Activated CD4-positive, alpha-beta T cell treated with anti-CD3 and anti-CD28 coated beads, Interleukin-2, amount 10 ng/mL, durations not matched to agents 7 days and 5 days (primary cell): ENCODE data around the gene PCDHB5. TPM values are rescaled to one million over a fixed set of nuclear protein-coding genes. Genes with fewer than 3 reads are reported as not detected.
"Not testable (repeated sequence)": the region's sequence is repeated elsewhere in the genome, so short reads cannot be mapped to it uniquely, and the experiment has no call there.

Source experiments
- CTCF ChIA-PET: fragments of 350-600 bp; sonication (Branson Sonifier 250); formaldehyde crosslinking; loops from one replicate; lab custom pipeline; 2021; ENCODE audit warnings: antibody characterized with exemption; lab: Charles Lee
- POLR2A ChIA-PET: fragments of 350-600 bp; sonication (Branson Sonifier 250); formaldehyde crosslinking; loops from one replicate; lab custom pipeline; 2021; ENCODE audit warnings: antibody characterized with exemption; lab: Charles Lee
- DNase-seq: peaks from one replicate; pipeline ENCODE4 v3.0.0-alpha.2; 2020
- H3K27ac Mint-ChIP-seq: one replicate; pipeline ENCODE4 v1.8.0; 2021; ENCODE audit warnings: mild to moderate bottlenecking, moderate library complexity, mixed read lengths
- H3K27me3 Mint-ChIP-seq: one replicate; pipeline ENCODE4 v1.8.0; 2021; ENCODE audit warnings: mixed read lengths
- H3K36me3 Mint-ChIP-seq: one replicate; pipeline ENCODE4 v1.8.0; 2021; ENCODE audit warnings: low read depth, mixed read lengths
- H3K4me1 Mint-ChIP-seq: one replicate; pipeline ENCODE4 v1.8.0; 2021; ENCODE audit warnings: mixed read lengths
- H3K4me3 Mint-ChIP-seq: one replicate; pipeline ENCODE4 v1.8.0; 2021; ENCODE audit warnings: mild to moderate bottlenecking, moderate library complexity, mixed read lengths
- H3K9me3 Mint-ChIP-seq: one replicate; pipeline ENCODE4 v1.8.0; 2021; ENCODE audit warnings: mixed read lengths
- total RNA-seq, 2 experiments: library from RNA; stranded (reverse); gene quantifications; one replicate each; pipeline ENCODE4 v1.2.3, GENCODE V29; 2021

Gene PCDHB5
- total RNA-seq = not detected

DNA sequence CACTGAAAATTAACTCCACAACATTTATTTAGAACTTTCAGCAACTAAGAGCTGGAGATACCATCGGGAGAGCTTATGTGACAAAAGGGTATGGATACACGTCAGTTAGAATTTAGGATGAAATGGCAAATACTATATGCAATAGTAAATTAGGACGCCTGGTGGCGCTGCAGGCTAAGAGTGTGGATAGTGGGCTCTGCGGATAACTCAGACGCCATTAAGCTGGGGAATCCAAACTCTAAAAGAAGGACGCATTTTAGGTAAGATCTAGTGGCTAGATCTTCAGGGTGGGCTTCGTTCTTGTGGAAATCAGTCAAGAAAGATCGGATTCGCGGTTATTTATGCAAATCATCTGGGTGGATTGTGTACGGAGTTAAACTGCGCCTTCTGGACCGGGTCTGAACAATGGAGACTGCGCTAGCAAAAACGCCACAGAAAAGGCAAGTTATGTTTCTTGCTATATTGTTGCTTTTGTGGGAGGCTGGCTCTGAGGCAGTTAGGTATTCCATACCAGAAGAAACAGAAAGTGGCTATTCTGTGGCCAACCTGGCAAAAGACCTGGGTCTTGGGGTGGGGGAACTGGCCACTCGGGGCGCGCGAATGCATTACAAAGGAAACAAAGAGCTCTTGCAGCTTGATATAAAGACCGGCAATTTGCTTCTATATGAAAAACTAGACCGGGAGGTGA lies at the start of gene PCDHB5:
Gene PCDHB5, plus strand, starts transcription at position 177 of the 688 bp plus-strand sequence. Its CDS starts 229 bp downstream, at position 406.
- peaks cover 2% of the 10 kb centered on the region for H3K4me1 Mint-ChIP-seq
- H3K36me3 Mint-ChIP-seq = peaks cover 2% of the 10 kb centered on the region
- no peak within 1 kb of the TSS for H3K27ac Mint-ChIP-seq
- no peak within 1 kb of the TSS for H3K4me3 Mint-ChIP-seq
- CTCF ChIA-PET = no interaction called here
- no peak for DNase-seq
- H3K9me3 Mint-ChIP-seq = peaks cover 28% of the 10 kb centered on the region
- H3K27me3 Mint-ChIP-seq = peaks cover 9% of the 10 kb centered on the region
- POLR2A ChIA-PET = no interaction called here

DNA sequence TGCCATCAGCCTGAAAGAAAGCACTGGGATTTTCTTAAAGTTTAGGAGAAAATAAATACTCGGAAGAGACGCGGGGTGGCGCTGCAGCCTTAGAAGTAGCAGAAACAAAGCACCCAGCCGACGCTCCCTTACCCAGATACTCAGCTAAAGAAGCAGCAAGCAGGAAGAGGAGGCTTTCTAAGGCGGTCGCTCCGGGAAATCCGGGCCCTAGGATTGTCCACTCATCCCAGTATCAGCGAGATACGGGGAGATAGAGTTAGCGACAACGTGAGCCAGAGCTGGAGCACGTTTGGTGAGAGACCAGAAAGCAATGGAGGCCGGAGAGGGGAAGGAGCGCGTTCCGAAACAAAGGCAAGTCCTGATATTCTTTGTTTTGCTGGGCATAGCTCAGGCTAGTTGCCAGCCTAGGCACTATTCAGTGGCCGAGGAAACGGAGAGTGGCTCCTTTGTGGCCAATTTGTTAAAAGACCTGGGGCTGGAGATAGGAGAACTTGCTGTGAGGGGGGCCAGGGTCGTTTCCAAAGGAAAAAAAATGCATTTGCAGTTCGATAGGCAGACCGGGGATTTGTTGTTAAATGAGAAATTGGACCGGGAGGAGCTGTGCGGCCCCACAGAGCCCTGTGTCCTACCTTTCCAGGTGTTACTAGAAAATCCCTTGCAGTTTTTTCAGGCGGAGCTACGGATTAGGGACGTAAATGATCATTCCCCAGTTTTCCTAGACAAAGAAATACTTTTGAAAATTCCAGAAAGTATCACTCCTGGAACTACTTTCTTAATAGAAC lies 40.3 kb upstream of the PCDHB5 start, which contains the start of gene PCDHB2:
Gene PCDHB2, plus strand, starts transcription at position 135 of the 782 bp plus-strand sequence. Its CDS starts 176 bp downstream, at position 311.
- CTCF ChIA-PET = no interaction called here
- Mint-ChIP-seq H3K9me3 (peaks cover 12% of the 10 kb centered on the region), H3K27ac (no peak within 1 kb of the TSS), H3K36me3 (peaks cover 2% of the 10 kb centered on the region), H3K27me3 (peaks cover 14% of the 10 kb centered on the region), H3K4me1 (no peaks in the 10 kb centered on the region), H3K4me3 (no peak within 1 kb of the TSS)
- POLR2A ChIA-PET = no interaction called here
- no peak for DNase-seq

DNA sequence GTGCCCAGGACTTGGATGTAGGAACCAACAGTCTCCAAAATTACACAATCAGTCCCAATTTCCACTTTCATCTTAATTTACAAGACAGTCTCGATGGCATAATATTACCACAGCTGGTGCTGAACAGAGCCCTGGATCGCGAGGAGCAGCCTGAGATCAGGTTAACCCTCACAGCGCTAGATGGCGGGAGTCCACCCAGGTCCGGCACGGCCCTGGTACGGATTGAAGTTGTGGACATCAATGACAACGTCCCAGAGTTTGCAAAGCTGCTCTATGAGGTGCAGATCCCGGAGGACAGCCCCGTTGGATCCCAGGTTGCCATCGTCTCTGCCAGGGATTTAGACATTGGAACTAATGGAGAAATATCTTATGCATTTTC lies 39.8 kb upstream of the PCDHB5 start:
- no peak for DNase-seq
- H3K36me3 Mint-ChIP-seq = peaks cover 2% of the 10 kb centered on the region
- no peak overlapping the region for H3K27ac Mint-ChIP-seq
- ChIA-PET CTCF (no interaction called here), POLR2A (no interaction called here)
- no peak overlapping the region for H3K4me3 Mint-ChIP-seq
- H3K4me1 Mint-ChIP-seq = no peaks in the 10 kb centered on the region
- H3K9me3 Mint-ChIP-seq = peaks cover 14% of the 10 kb centered on the region
- peaks cover 14% of the 10 kb centered on the region for H3K27me3 Mint-ChIP-seq

DNA sequence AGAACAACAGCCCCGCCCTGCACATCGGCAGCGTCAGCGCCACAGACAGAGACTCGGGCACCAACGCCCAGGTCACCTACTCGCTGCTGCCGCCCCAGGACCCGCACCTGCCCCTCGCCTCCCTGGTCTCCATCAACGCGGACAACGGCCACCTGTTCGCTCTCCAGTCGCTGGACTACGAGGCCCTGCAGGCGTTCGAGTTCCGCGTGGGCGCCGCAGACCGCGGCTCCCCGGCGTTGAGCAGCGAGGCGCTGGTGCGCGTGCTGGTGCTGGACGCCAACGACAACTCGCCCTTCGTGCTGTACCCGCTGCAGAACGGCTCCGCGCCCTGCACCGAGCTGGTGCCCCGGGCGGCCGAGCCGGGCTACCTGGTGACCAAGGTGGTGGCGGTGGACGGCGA lies 38.8 kb upstream of the PCDHB5 start:
- H3K4me3 Mint-ChIP-seq, CTCF ChIA-PET, POLR2A ChIA-PET, H3K27ac Mint-ChIP-seq, H3K4me1 Mint-ChIP-seq, H3K36me3 Mint-ChIP-seq, DNase-seq: not testable (repeated sequence)
- H3K27me3 Mint-ChIP-seq = peaks cover 16% of the 10 kb centered on the region
- H3K9me3 Mint-ChIP-seq = peaks cover 21% of the 10 kb centered on the region

DNA sequence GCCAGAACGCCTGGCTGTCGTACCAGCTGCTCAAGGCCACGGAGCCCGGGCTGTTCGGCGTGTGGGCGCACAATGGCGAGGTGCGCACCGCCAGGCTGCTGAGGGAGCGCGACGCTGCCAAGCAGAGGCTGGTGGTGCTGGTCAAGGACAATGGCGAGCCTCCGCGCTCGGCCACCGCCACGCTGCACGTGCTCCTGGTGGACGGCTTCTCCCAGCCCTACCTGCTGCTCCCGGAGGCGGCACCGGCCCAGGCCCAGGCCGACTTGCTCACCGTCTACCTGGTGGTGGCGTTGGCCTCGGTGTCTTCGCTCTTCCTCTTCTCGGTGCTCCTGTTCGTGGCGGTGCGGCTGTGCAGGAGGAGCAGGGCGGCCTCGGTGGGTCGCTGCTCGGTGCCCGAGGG lies 38.4 kb upstream of the PCDHB5 start:
- H3K9me3 Mint-ChIP-seq = peaks cover 21% of the 10 kb centered on the region
- H3K36me3 Mint-ChIP-seq = not testable (repeated sequence)

DNA sequence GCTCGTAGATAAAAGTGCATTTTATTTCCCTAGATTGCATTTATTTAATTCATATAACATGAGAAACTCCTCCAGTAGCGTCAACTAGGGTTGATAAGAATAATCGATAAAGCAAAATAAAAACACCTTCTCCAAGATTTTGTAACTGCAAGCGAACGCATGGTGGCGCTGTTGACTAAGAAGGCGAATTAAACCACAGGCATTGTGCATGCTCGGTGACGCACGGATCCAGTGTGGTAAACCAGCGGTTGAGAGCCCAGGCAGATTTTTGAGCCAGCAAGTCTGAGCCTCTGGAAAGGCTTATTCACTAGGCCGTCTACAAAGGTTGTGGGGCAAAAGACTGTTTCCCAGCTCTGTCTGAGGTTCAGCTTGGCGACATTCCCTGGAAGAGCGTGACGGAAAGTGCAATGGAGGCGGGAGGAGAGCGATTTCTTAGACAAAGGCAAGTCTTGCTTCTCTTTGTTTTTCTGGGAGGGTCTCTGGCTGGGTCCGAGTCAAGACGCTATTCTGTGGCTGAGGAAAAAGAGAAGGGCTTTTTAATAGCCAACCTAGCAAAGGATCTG lies 34.7 kb upstream of the PCDHB5 start, which contains the start of gene PCDHB3:
Gene PCDHB3, plus strand, starts transcription at position 231 of the 563 bp plus-strand sequence. Its CDS starts 177 bp downstream, at position 408.
- peak; percentile 25 for DNase-seq

More for the DNA sequence above, 38.4 kb upstream of the PCDHB5 start:
- H3K4me1 Mint-ChIP-seq, H3K27ac Mint-ChIP-seq, POLR2A ChIA-PET, CTCF ChIA-PET, H3K4me3 Mint-ChIP-seq, DNase-seq: not testable (repeated sequence)
- peaks cover 19% of the 10 kb centered on the region for H3K27me3 Mint-ChIP-seq

DNA sequence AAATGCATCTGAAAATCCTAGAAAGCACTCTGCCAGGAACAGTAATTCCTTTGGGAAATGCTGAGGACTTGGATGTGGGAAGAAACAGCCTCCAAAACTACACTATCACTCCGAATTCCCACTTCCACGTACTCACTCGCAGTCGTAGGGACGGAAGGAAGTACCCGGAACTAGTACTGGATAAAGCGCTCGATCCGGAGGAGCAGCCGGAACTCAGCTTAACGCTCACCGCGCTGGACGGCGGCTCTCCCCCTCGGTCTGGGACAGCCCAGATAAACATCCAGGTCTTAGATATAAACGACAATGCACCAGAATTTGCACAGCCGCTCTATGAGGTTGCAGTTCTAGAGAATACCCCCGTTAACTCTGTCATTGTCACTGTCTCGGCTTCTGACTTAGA lies 33.9 kb upstream of the PCDHB5 start:
- H3K4me1 Mint-ChIP-seq = no peaks in the 10 kb centered on the region
- CTCF ChIA-PET = no interaction called here
- H3K27me3 Mint-ChIP-seq = peaks cover 9% of the 10 kb centered on the region
- POLR2A ChIA-PET = no interaction called here
- H3K27ac Mint-ChIP-seq = no peak overlapping the region
- H3K9me3 Mint-ChIP-seq = peaks cover 18% of the 10 kb centered on the region
- no peak for DNase-seq
- no peak overlapping the region for H3K4me3 Mint-ChIP-seq
- H3K36me3 Mint-ChIP-seq = no peaks in the 10 kb centered on the region

More for the DNA sequence above, 34.7 kb upstream of the PCDHB5 start, which contains the start of gene PCDHB3:
- no peak within 1 kb of the TSS for H3K4me3 Mint-ChIP-seq
- CTCF ChIA-PET = no interaction called here
- H3K4me1 Mint-ChIP-seq = no peaks in the 10 kb centered on the region
- H3K36me3 Mint-ChIP-seq = peaks cover 2% of the 10 kb centered on the region
- H3K9me3 Mint-ChIP-seq = peaks cover 22% of the 10 kb centered on the region
- peaks cover 9% of the 10 kb centered on the region for H3K27me3 Mint-ChIP-seq
- H3K27ac Mint-ChIP-seq = no peak within 1 kb of the TSS
- POLR2A ChIA-PET = no interaction called here

DNA sequence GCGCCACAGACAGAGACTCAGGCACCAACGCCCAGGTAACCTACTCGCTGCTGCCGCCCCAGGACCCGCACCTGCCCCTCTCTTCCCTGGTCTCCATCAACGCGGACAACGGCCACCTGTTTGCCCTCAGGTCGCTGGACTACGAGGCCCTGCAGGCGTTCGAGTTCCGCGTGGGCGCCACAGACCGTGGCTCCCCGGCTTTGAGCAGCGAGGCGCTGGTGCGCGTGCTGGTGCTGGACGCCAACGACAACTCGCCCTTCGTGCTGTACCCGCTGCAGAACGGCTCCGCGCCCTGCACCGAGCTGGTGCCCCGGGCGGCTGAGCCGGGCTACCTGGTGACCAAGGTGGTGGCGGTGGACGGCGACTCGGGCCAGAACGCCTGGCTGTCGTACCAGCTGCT lies 32.9 kb upstream of the PCDHB5 start:
- POLR2A ChIA-PET, H3K27me3 Mint-ChIP-seq, H3K27ac Mint-ChIP-seq, DNase-seq, H3K4me1 Mint-ChIP-seq, H3K36me3 Mint-ChIP-seq, CTCF ChIA-PET, H3K4me3 Mint-ChIP-seq: not testable (repeated sequence)
- peaks cover 19% of the 10 kb centered on the region for H3K9me3 Mint-ChIP-seq

DNA sequence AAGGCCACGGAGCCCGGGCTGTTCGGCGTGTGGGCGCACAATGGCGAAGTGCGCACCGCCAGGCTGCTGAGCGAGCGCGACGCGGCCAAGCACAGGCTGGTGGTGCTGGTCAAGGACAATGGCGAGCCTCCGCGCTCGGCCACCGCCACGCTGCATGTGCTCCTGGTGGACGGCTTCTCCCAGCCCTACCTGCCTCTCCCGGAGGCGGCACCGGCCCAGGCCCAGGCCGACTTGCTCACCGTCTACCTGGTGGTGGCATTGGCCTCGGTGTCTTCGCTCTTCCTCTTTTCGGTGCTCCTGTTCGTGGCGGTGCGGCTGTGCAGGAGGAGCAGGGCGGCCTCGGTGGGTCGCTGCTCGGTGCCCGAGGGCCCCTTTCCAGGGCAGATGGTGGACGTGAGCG lies 32.5 kb upstream of the PCDHB5 start:
- H3K27ac Mint-ChIP-seq, H3K4me3 Mint-ChIP-seq, CTCF ChIA-PET, H3K27me3 Mint-ChIP-seq, POLR2A ChIA-PET, H3K36me3 Mint-ChIP-seq, DNase-seq, H3K4me1 Mint-ChIP-seq: not testable (repeated sequence)
- H3K9me3 Mint-ChIP-seq = peaks cover 15% of the 10 kb centered on the region

DNA sequence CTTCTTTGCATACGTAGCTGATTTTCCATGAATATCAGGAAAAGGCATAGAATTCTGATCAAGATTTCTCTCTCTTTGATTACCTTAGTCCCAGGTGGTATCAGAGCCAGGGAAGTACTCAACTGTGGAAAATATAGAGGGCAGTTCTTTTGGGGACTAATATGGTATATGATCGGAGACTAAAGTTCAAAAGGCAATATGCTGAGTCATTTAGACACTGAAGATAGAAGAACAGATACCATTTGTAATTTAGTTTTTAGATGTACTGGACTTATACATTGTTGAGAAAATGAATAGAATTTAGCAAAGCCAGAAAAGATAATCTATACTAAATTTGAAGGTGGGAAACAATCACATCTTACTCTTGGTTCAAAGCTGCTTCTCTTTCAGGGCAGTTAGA lies 29.7 kb upstream of the PCDHB5 start:
- no peaks in the 10 kb centered on the region for H3K36me3 Mint-ChIP-seq

DNA sequence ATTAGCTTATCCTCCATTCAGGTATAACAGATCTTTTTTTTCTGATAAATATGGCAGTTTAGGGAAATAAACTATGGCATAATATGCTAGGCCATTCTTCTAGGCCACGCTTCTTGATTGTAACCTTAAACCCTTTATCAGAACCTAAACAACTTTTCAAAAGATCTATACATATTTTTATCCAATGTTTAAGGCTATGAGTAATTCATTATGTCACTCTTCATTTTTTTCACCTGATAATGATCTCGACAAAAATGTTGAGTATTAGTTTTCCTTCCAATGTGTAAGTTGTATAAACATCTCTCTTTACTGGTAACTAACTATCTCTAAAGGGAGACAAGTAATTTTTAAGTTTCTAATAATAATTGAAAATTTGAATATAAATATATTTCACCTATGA lies 15.8 kb upstream of the PCDHB5 start:
- no peak overlapping the region for H3K27ac Mint-ChIP-seq
- peaks cover 6% of the 10 kb centered on the region for H3K27me3 Mint-ChIP-seq
- no peak for DNase-seq
- ChIA-PET POLR2A (no interaction called here), CTCF (no interaction called here)
- no peaks in the 10 kb centered on the region for H3K36me3 Mint-ChIP-seq
- H3K4me1 Mint-ChIP-seq = no peaks in the 10 kb centered on the region
- H3K9me3 Mint-ChIP-seq = peaks cover 18% of the 10 kb centered on the region
- H3K4me3 Mint-ChIP-seq = no peak overlapping the region

More for the DNA sequence above, 29.7 kb upstream of the PCDHB5 start:
- peaks cover 5% of the 10 kb centered on the region for H3K27me3 Mint-ChIP-seq
- CTCF ChIA-PET = no interaction called here
- H3K27ac Mint-ChIP-seq = no peak overlapping the region
- no peaks in the 10 kb centered on the region for H3K4me1 Mint-ChIP-seq
- no peak for DNase-seq
- no peak overlapping the region for H3K4me3 Mint-ChIP-seq
- POLR2A ChIA-PET = no interaction called here
- H3K9me3 Mint-ChIP-seq = peaks cover 12% of the 10 kb centered on the region

DNA sequence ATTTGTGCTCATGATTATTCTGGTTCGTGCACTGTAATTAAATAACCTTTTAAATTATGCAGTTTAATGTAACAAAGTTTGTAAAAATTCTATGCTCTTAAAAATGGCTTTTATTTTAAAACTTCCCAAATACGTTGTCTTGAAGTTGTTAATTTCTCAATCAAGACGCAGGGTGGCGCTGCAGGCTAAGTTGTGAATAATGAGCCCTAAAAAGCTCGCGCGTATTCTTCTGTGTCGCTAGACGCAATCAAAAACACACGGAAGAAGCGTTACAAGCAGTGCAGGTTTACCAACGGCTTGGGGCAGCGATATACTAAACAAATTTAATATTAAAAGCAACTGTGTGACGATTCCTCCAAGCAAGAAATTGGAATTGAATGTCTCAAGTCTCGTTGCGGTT lies 13.4 kb upstream of the PCDHB5 start, which contains the start of gene PCDHB4:
Gene PCDHB4, plus strand, starts transcription at position 256 of the 400 bp plus-strand sequence. CDS start 181 bp downstream, outside the sequence.
- Mint-ChIP-seq H3K4me3 (no peak within 1 kb of the TSS), H3K36me3 (no peaks in the 10 kb centered on the region)
- CTCF ChIA-PET = no interaction called here

DNA sequence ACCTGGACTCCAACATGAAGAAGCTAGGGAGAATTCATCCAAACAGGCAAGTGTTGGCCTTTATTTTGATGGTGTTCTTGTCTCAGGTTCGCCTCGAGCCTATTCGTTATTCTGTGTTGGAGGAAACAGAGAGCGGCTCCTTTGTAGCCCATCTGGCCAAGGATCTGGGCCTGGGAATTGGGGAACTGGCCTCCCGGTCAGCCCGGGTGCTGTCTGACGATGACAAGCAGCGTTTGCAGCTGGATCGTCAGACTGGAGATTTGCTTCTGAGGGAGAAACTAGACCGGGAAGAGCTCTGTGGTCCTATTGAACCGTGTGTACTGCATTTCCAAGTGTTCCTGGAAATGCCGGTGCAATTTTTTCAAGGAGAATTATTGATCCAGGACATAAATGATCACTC lies 13.0 kb upstream of the PCDHB5 start:
- Mint-ChIP-seq H3K27ac (no peak overlapping the region), H3K9me3 (peaks cover 14% of the 10 kb centered on the region), H3K36me3 (no peaks in the 10 kb centered on the region), H3K4me3 (no peak overlapping the region), H3K27me3 (peaks cover 6% of the 10 kb centered on the region), H3K4me1 (no peaks in the 10 kb centered on the region)
- ChIA-PET POLR2A (no interaction called here), CTCF (no interaction called here)
- no peak for DNase-seq

More for the DNA sequence above, 13.4 kb upstream of the PCDHB5 start, which contains the start of gene PCDHB4:
- H3K4me1 Mint-ChIP-seq = no peaks in the 10 kb centered on the region
- H3K27ac Mint-ChIP-seq = no peak within 1 kb of the TSS
- DNase-seq = no peak
- peaks cover 17% of the 10 kb centered on the region for H3K9me3 Mint-ChIP-seq
- peaks cover 6% of the 10 kb centered on the region for H3K27me3 Mint-ChIP-seq
- POLR2A ChIA-PET = no interaction called here
